ENCODE data around the gene BPIFB3.

BPIFB3 gene

DNA sequence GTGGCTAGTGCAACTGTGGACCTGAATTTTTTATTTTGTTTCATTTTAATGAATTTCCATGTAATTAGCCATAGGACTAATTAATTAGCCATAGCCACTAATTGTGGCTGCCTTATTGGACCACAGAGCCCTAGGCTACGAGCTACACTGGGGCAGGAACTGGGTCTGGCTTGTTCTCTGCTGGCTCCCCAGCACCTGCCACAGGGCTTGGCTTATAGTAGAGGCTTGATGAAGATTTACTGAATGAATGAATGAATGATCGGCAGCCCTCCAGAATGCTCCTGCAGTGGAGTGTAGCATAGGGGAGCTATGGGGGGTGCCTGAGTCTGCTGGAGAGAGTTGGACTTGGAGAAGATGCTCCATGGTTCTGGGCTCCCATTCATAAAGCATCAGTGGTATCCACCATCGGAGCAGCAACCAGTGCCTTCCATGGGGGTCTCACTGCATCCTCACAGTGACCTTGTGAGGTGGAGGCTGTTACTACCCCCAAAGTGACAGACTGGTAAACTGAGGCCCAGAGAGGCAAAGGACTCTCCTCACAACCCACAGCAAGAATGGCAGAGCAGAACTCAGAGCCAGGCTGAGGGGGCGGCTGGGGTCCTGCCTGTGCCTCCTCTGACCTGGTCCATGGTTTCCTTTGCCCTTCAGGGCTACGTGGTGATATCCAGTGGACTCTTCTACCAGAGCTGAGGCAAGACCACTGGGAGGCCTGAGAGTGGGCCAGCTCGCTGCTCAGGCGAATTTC, 30.8 kb upstream of the BPIFB3 start:
- no peaks in the 10 kb centered on the region for H3K4me1 ChIP-seq (ENCODE audit: insufficient read depth, low read length)
- no peaks in the 10 kb centered on the region for H3K36me3 ChIP-seq (ENCODE audit: insufficient read depth, low read length)
- no peak overlapping the region for H3K9ac ChIP-seq (ENCODE audit: low read depth, low read length)
- no peaks in the 10 kb centered on the region for H3K9me3 ChIP-seq (ENCODE audit: control insufficient read depth, insufficient read depth, low read length)

- H3K9me3 ChIP-seq (ENCODE audit: control insufficient read depth, insufficient read depth, low read length), result no peaks in the 10 kb centered on the region
Observed at GRCh38 chr20:33023439-33024242, 30.1 kb upstream of the BPIFB3 start.

GRCh38 chr20:33024243-33024560, 29.5 kb upstream of the BPIFB3 start:
- Histone ChIP-seq H3K4me1 (ENCODE audit: insufficient read depth, low read length) (no peaks in the 10 kb centered on the region), H3K36me3 (ENCODE audit: insufficient read depth, low read length) (no peaks in the 10 kb centered on the region), H3K9ac (ENCODE audit: low read depth, low read length) (no peak overlapping the region), H3K9me3 (ENCODE audit: control insufficient read depth, insufficient read depth, low read length) (no peaks in the 10 kb centered on the region)

More at GRCh38 chr20:33023439-33024242, 30.1 kb upstream of the BPIFB3 start:
- Histone ChIP-seq H3K4me1 (ENCODE audit: insufficient read depth, low read length) (no peaks in the 10 kb centered on the region), H3K36me3 (ENCODE audit: insufficient read depth, low read length) (no peaks in the 10 kb centered on the region), H3K9ac (ENCODE audit: low read depth, low read length) (no peak overlapping the region)

DNA sequence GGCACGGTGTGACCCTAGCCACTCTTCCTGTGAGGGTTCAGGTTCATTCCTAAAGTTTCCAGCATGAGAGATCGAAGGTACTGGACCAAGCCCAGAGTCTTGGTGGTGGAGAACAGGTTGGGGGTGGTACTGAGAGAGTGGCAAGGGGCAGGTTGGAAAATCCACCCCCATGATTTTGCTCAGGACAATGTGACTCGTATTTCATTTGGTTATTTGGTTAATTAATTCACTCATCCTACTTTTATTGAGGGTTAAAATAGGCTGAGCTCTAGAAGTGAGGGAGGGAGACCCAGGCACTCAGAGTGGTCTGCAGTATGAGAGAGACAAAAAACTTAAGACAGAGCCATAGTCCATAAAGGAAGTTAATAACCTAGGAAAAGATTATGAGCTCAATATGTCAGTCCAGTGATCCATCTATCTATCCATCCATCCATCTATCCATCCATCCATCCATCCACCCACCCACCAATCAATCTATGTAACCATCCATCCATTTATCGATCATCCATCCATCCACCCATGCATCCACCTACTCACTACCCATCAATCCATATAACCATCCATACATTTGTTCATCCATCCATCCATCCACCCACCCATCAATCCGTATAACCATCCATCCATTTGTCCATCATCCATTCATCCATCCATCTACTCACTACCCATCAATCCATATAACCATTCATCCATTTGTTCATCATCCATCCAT, 28.9 kb upstream of the BPIFB3 start:
- Histone ChIP-seq H3K9me3 (ENCODE audit: control insufficient read depth, insufficient read depth, low read length) (no peaks in the 10 kb centered on the region), H3K9ac (ENCODE audit: low read depth, low read length) (no peak overlapping the region), H3K36me3 (ENCODE audit: insufficient read depth, low read length) (no peaks in the 10 kb centered on the region), H3K4me1 (ENCODE audit: insufficient read depth, low read length) (no peaks in the 10 kb centered on the region)

DNA sequence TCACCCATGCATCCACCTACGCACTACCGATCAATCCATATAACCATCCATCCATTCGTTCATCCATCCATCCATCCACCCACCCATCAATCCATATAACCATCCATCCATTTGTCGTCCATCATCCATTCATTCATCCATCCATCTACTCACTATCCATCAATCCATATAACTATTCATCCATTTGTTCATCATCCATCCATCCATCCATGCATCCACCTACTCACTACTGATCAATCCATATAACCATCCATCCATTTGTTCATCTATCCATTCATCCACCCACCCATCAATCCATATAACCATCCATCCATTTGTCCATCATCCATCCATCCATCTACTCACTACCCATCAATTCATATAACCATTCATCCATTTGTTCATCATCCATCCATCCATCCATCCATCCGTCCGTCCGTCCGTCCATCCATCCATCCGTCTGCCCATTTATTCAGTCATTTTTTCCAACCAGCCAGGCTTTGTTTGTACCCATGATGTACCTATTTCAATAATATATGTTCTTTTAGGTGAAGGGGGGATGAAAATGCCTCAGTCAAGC, 28.3 kb upstream of the BPIFB3 start:
- no peaks in the 10 kb centered on the region for H3K9me3 ChIP-seq (ENCODE audit: control insufficient read depth, insufficient read depth, low read length)
- H3K9ac ChIP-seq (ENCODE audit: low read depth, low read length), result no peak overlapping the region
- no peaks in the 10 kb centered on the region for H3K36me3 ChIP-seq (ENCODE audit: insufficient read depth, low read length)
- no peaks in the 10 kb centered on the region for H3K4me1 ChIP-seq (ENCODE audit: insufficient read depth, low read length)

- no peaks in the 10 kb centered on the region for H3K36me3 ChIP-seq (ENCODE audit: insufficient read depth, low read length)
Observed at GRCh38 chr20:33026072-33026778, 27.5 kb upstream of the BPIFB3 start.

DNA sequence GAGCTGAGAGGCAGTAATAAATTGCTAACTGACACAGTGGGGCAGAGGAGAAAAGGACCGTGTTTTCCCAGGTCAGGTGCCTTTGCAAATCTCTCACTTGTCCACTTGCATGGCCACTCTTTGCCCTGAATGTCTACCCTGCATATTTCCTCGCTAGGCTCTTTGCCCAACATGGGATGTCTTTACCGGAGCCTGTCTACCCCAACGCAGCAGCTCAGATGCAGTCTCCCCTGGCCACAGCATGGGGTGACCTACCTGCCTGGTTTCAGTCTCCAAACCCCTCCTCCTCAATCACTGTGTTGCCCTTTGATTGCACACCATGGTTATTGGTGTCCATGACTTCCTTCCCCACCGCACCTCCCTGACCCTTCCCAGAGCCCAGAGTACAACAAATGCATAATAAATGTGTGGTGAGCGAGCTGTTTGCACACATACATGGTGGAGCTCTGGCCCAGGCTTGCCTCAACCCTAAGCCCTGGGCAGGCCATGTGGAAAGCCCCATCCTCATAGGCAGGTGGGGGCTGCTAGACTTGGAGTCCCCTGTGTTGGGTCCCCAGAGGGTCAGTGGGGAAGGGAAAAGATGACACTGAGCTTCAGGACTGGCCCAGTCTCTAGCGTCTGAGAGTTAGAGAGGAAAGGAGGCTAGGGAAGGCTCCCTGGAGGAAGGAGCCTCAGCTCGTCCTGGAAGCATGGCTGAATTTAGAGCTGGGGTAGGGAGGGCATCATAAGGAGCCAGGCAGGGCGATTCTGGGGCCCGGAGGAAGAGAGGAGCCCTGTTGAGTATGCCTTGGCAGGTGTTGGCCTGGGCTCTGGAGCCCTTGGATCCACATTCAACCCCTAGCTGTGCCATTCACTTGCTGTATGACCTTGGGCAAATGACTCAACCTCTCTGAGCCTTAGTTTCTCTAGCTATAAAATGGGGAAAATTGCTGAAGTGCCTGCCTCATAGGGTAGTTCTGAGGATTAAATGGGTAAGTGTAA, 26.6 kb upstream of the BPIFB3 start:
- Histone ChIP-seq H3K9me3 (ENCODE audit: control insufficient read depth, insufficient read depth, low read length) (no peaks in the 10 kb centered on the region), H3K4me1 (ENCODE audit: insufficient read depth, low read length) (no peaks in the 10 kb centered on the region), H3K36me3 (ENCODE audit: insufficient read depth, low read length) (no peaks in the 10 kb centered on the region), H3K9ac (ENCODE audit: low read depth, low read length) (no peak overlapping the region)

More at GRCh38 chr20:33026072-33026778, 27.5 kb upstream of the BPIFB3 start:
- no peak overlapping the region for H3K9ac ChIP-seq (ENCODE audit: low read depth, low read length)
- no peaks in the 10 kb centered on the region for H3K9me3 ChIP-seq (ENCODE audit: control insufficient read depth, insufficient read depth, low read length)
- no peaks in the 10 kb centered on the region for H3K4me1 ChIP-seq (ENCODE audit: insufficient read depth, low read length)

- H3K4me1 ChIP-seq (ENCODE audit: insufficient read depth, low read length), result no peaks in the 10 kb centered on the region
- no peaks in the 10 kb centered on the region for H3K9me3 ChIP-seq (ENCODE audit: control insufficient read depth, insufficient read depth, low read length)
- no peak overlapping the region for H3K9ac ChIP-seq (ENCODE audit: low read depth, low read length)
- H3K36me3 ChIP-seq (ENCODE audit: insufficient read depth, low read length), result no peaks in the 10 kb centered on the region
Observed at GRCh38 chr20:33027769-33028751, 25.6 kb upstream of the BPIFB3 start.

GRCh38 chr20:33028875-33029274, 24.8 kb upstream of the BPIFB3 start:
- H3K9me3 ChIP-seq (ENCODE audit: control insufficient read depth, insufficient read depth, low read length), result no peaks in the 10 kb centered on the region
- H3K9ac ChIP-seq (ENCODE audit: low read depth, low read length), result no peak overlapping the region
- H3K36me3 ChIP-seq (ENCODE audit: insufficient read depth, low read length), result no peaks in the 10 kb centered on the region
- no peaks in the 10 kb centered on the region for H3K4me1 ChIP-seq (ENCODE audit: insufficient read depth, low read length)

- H3K36me3 ChIP-seq (ENCODE audit: insufficient read depth, low read length), result no peaks in the 10 kb centered on the region
- no peaks in the 10 kb centered on the region for H3K4me1 ChIP-seq (ENCODE audit: insufficient read depth, low read length)
- no peak overlapping the region for H3K9ac ChIP-seq (ENCODE audit: low read depth, low read length)
- H3K9me3 ChIP-seq (ENCODE audit: control insufficient read depth, insufficient read depth, low read length), result no peaks in the 10 kb centered on the region
Observed at GRCh38 chr20:33030076-33030475, 23.6 kb upstream of the BPIFB3 start.

DNA sequence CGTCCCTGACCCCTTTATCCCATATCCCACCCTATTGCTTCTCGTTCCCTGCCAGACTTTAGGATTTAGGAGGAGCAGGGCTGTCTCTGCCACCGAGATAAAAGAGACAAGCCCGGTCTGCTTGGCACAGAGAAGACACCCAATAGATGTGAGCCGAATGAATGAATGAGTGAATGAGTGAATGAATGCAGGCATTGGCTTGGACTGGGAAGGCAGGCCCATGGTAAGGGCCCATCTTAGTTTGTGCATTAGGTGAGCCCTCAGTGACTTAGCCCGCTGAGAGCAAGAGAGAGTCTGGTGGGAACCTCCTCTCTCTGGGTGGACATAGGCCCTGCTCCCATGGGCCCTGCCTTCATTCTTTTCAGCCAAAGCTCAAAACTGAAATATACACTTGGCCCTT, 23.1 kb upstream of the BPIFB3 start:
- Histone ChIP-seq H3K4me1 (ENCODE audit: insufficient read depth, low read length) (no peaks in the 10 kb centered on the region), H3K9me3 (ENCODE audit: control insufficient read depth, insufficient read depth, low read length) (no peaks in the 10 kb centered on the region)

DNA sequence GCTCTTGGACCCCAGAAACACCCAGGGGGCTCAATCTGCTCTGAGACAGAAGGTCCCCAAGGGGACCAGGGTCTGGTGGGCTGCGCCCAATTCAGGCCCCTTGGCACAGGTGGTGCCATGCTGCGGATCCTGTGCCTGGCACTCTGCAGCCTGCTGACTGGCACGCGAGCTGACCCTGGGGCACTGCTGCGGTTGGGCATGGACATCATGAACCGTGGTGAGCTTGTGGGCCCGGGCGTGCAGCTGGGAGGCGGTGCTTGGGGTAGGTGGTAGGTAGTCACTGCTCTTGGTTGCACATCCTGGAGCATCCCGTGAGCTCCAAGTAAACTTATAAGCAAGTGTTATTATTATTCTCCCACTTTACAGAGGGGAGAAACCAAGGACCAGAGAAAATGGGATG, 22.2 kb upstream of the BPIFB3 start, which contains the start of gene BPIFB6:
Gene BPIFB6 (plus strand): TSS at position 118 of the 400 bp plus-strand sequence. CDS start 0 bp downstream, at position 118.
- Histone ChIP-seq H3K9me3 (ENCODE audit: control insufficient read depth, insufficient read depth, low read length) (no peaks in the 10 kb centered on the region), H3K4me1 (ENCODE audit: insufficient read depth, low read length) (no peaks in the 10 kb centered on the region), H3K36me3 (ENCODE audit: insufficient read depth, low read length) (no peaks in the 10 kb centered on the region), H3K9ac (ENCODE audit: low read depth, low read length) (no peak within 1 kb of the TSS)

More for the DNA sequence above, 23.1 kb upstream of the BPIFB3 start:
- Histone ChIP-seq H3K36me3 (ENCODE audit: insufficient read depth, low read length) (no peaks in the 10 kb centered on the region), H3K9ac (ENCODE audit: low read depth, low read length) (no peak overlapping the region)

Measured in ES-I3 (cell line).